GM21737 (cell line): ENCODE data around the gene FRMD4B.
"Not testable (repeated sequence)": the region's sequence is repeated elsewhere in the genome, so short reads cannot be mapped to it uniquely, and the experiment has no call there.

ENCODE experiments used
- ATAC-seq: cut with Tn5 transposase; IDR thresholded peaks from one replicate; pipeline ENCODE4 v1.9.1; 2021; ENCODE audit warnings: mild to moderate bottlenecking, moderate library complexity; ENCODE audit not compliant: unreplicated experiment

The FRMD4B gene

DNA sequence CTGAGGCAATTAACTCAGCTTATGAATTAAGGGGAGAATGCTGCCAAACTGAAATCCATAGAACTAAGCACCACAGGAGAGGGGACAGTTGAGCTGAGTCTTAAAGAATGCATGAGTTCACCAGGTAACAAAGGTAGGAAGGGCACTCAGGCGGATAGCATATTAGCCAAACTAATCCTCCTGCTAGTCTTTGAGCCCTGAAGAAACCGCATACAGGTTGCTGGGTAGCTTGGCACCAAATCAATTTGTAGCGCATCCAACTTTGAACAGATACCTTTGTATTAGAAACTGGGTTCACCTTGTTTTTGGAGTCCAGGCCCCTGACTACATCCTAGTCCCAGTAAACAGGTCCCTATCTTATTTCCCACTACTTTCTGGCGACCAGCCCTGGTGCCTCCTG, 93.7 kb downstream of the FRMD4B start:
- ATAC-seq: no peak

GRCh38 chr3:69290430-69290829, 95.5 kb downstream of the FRMD4B start:
- no peak for ATAC-seq

GRCh38 chr3:69290006-69290405, 95.9 kb downstream of the FRMD4B start:
- ATAC-seq: no peak

DNA sequence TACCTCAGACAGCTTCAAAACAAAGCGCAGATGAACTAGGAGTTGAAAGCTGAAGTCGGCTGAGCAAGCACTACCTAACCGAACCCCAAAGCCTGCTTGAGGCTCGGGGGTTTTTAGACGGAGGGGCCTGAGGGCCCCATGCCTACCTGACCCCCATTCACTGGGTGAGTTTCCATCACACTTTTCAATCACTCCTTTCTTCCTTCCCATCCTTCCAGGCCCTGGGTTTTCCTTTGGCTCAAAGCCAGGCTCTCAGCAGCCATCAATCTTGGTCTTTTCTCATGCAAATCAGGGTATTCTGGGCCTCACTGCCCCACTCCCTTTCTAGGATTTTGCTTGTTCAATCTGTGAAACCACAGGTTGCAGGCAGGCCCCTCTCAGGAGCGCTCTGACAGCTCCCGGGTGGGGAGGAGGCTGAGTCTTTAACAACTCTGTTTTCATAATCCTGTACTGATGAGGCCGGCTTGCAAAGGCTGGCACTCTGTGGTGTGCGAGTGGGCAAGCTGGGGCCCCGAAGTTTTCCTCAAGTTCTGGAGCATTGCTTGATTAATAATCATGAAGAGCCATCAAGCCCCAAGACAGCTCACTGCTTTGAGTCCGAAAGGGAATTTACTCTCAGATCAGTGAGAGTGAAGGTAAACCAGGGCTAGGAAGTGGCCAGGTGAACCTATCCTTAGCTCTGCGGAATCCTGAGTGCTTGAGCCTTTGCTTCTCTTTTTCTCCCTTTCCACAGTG, 97.6 kb downstream of the FRMD4B start:
- ATAC-seq: no peak

GRCh38 chr3:69283913-69284611, 101.8 kb downstream of the FRMD4B start:
- no peak for ATAC-seq

- no peak for ATAC-seq
Observed at GRCh38 chr3:69283496-69283895, 102.4 kb downstream of the FRMD4B start.

- no peak for ATAC-seq
Observed at GRCh38 chr3:69282181-69282580, 103.7 kb downstream of the FRMD4B start.

DNA sequence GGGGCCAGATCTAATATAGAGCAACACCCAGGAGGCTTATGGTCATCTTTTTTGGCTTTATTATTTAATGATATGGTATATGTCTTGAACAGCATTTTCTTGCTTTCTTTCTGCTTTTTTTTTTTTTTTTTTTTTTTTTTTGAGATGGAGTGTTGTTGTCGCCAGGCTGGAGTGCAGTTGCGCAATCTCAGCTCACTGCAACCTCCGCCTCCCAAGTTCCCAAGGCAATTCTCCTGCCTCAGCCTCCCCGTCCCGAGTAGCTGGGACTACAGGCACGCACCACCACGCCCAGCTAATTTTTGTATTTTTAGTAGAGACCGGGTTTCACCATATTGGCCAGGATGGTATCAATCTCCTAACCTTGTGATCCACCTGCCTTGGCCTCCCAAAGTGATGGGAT, 108.5 kb downstream of the FRMD4B start:
- not testable (repeated sequence) for ATAC-seq

GRCh38 chr3:69276884-69277283, 109.0 kb downstream of the FRMD4B start:
- ATAC-seq: no peak

DNA sequence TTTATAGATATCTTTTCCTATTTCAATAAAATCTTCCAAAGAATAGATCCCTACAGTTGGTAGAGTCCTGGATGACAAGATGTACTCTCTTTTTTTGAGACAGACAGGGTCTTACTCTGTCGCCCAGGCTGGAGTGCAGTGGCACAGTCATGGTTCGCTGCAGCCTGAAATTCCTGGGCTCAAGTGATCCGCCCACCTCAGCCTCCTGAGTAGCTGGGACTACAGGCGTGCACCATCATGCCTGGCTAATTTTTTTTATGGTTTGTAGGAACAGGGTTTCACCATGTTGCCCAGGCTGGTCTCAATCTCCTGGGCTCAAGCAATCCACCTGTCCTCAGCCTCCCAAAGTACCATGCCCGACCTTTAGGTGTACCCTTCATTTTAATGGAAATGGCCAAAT, 109.7 kb downstream of the FRMD4B start:
- ATAC-seq: not testable (repeated sequence)

DNA sequence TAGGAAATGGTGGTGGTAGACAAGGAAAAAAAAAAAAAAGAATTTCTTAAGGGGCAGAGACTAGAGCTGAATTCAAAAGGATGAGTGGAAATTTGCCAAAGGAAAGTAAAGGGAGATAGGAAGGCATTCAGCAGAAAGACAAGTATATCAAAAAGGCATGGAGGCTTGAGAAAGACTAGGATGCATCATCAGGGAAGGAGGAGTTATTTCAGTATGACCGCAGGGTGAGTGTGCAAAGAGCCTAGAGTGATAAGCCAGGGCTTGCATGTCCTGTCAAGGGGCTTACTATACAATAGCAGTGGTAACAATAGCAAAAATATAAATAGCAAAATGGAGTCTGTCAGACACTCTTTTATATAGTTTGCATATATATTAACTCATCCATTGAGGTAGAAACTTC, 112.0 kb downstream of the FRMD4B start:
- ATAC-seq: no peak

- ATAC-seq: no peak
Observed at GRCh38 chr3:69272556-69272955, 113.3 kb downstream of the FRMD4B start.

DNA sequence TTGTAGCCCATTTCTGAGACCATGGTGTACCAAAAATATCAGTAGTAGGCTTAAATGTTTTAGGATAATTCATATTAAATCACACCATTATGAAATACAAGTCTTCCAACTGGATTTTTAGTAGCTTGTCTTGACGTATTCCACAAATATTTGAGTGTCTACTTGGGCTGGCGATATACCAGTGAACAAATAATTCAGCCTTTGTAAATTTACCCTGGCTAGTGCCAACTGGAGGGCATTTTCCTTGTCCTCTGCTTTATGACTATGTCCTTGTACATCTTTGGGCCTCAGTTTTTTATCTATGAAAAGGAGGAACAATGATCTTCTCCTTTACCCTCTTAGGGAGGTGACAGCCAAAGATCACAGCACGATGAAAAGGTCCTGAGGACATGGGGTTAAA, 114.8 kb downstream of the FRMD4B start:
- no peak for ATAC-seq

DNA sequence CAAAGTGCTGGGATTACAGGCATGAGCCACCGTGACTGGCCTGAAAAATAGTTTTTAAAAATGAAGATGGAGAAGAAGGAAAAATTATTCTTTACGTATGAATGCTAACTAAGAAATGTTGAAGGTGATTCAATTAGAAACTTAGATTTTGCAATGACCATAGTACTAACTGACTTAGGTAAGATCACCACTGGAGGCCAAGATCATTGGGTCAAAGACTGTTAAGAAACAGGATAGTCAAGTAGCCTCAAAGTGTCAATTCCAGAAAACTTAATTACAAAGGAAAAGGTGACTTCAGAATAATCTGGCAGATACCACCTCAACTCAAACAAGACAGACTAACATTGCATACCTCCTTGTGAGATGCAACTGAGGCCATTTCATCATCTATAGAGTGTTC, 119.3 kb downstream of the FRMD4B start:
- ATAC-seq: no peak

DNA sequence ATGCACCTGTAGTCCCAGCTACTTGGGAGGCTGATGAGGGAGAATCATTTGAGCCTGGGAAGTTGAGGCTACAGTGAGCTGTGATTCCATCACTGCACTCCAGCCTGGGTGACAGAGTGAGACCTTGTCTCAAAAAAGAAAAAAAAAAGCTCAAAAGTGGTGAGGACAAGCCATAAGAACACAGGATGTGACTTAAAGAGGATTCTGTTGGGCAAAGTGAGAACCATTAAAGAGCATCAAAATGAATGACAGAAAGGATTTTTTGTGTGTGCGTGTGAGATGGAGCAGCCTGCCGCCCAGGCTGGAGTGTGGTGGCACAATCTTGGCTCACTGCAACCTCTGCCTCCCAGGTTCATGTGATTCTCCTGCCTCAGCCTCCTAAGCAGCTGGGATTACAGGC, 119.8 kb downstream of the FRMD4B start:
- not testable (repeated sequence) for ATAC-seq

DNA sequence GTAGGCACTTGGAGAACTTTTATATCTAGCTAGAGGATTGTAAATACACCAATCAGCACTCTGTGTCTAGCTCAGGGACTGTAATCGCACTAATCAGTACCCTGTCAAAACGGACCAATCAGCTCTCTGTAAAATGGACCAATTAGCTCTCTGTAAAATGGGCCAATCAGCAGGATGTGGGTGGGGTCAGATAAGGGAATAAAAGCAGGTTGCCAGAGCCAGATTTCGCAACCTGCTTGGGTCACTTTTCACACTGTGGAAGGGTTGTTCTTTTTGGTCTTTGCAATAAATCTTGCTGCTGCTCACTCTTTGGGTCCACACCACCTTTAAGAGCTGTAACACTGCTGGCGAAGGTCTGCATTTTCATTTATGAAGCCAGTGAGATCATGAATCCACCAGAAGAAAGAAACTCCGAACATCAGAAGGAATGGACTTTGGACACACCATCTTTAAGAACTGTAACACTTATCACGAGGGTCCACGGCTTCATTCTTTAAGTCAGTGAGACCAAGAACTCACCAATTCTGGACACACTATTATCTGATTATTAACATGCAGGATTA, 125.0 kb downstream of the FRMD4B start:
- not testable (repeated sequence) for ATAC-seq

DNA sequence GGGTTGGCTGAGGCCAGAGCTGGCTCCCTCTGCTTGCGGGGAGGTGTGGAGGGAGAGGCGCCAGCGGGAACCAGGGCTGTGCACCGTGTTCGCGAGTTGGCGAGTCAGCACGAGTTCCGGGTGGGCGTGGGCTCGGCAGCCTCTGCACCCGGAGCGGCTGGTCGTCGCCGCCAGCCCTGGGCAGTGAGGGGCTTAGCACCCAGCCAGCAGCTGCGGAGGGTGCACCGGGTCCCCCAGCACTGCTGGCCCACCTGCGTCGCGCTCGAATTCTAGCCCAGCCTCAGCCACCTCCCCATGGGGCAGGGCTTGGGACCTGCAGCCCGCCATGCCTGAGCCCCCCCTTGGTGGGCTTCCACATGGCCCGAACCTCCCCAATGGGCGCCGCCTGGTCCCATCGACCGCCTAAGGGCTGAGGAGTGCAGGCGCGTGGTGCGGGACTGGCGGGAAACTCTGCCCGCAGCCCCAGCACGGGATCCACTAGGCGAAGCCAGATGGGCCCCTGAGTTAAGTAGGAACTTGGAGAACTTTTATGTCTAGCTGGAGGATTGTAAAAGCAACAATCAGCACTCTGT, 125.6 kb downstream of the FRMD4B start:
- no peak for ATAC-seq

DNA sequence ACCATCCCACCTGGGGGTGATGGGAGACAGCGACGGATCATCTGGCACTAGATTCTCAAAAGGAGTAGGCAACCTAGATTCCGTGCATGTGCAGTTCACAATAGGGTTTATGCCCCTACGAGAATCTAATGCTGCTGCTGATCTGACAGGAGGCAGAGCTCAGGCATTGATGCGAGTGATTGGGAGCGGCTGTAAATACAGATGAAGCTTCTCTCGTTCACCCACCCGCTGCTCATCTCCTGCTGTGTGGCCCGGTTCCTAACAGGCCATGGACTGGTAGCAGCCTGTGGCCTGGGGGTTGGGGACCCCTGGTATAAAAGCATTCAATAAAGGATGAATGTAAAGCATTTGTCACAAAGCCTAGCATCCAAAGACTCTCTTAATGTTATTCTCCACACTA, 126.8 kb downstream of the FRMD4B start:
- ATAC-seq: no peak

- ATAC-seq: no peak
Observed at GRCh38 chr3:69255928-69256327, 130.0 kb downstream of the FRMD4B start.

- ATAC-seq: no peak
Observed at GRCh38 chr3:69254351-69254750, 131.5 kb downstream of the FRMD4B start.

DNA sequence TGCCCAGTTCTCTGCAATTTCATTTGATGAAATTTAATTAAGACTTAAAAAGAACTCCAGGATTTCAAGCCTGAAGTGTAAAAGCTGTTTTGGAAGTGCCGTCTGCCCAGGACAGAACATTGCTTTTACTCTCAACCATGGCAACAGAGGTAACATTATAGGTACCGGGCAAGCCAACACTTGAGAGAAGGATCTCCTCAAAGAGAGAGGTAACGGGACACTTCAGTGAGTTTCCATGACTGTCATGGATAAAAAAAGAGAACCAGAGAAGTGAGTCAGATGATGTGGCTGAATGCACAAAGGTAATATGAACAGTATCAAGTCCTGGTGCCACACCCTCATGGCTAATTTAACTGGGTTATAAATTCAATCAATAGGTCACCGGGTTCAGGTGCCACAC, 133.3 kb downstream of the FRMD4B start:
- ATAC-seq: no peak

- no peak for ATAC-seq
Observed at GRCh38 chr3:69252141-69252540, 133.7 kb downstream of the FRMD4B start.
